K562 (cell line): ENCODE results near the gene IRF4.

ENCODE experiments used
- ARHGAP35 ChIP-seq: fragments of 450-650 bp; IDR thresholded peaks from 2 replicates; pipeline ENCODE4 v1.6.1; 2018; ENCODE audit not compliant: partially characterized antibody
- ARNT ChIP-seq, 2 experiments: fragments of 450-650 bp; IDR thresholded peaks; 2 replicates each; pipeline ENCODE4 v1.6.1; 2016; ENCODE audit warnings: mild to moderate bottlenecking in 1 of 2
- CCNT2 ChIP-seq: IDR thresholded peaks from 2 replicates; pipeline ENCODE4 v1.6.1; 2011; ENCODE audit warnings: borderline replicate concordance, low read depth, mild to moderate bottlenecking, moderate library complexity, mixed read lengths, low read length; ENCODE audit not compliant: insufficient read length; ENCODE audit errors: extremely low read depth
- FOXK2 ChIP-seq, 2 experiments: fragments of 450-650 bp; IDR thresholded peaks in 1 of 2; conservative IDR thresholded peaks in 1 of 2; 2 replicates each; pipeline ENCODE4 v1.6.1; 2016; ENCODE audit warnings: low read depth in 2 of 2, mild to moderate bottlenecking in 1 of 2
- FOXM1 ChIP-seq, 2 experiments: fragments of 450-650 bp in 1 of 2; sonication (generic) in 1 of 2; formaldehyde crosslinking in 1 of 2; IDR thresholded peaks; 2 replicates each; pipeline versions ENCODE4 v1.6.1 to v1.9.0; 2017 to 2022; ENCODE audit warnings: low read depth in 2 of 2, mild to moderate bottlenecking in 2 of 2, missing genetic modification reagents in 1 of 2, moderate library complexity in 1 of 2
- HDAC2 ChIP-seq: fragments of 450-650 bp; IDR thresholded peaks from 2 replicates; pipeline ENCODE4 v1.6.1; 2016; ENCODE audit warnings: mild to moderate bottlenecking
- MEF2A ChIP-seq: IDR thresholded peaks from 2 replicates; pipeline ENCODE4 v1.6.1; 2011; ENCODE audit warnings: low read depth, mild to moderate bottlenecking, low read length, moderate library complexity; ENCODE audit not compliant: control insufficient read depth
- TF ChIP-seq, protein P1 (sequence below), 3 experiments: IDR thresholded peaks in 2 of 3; conservative IDR thresholded peaks in 1 of 3; 2 replicates each; pipeline ENCODE4 v1.5.1; 2011 to 2012; ENCODE audit warnings: low read length in 3 of 3, mild to moderate bottlenecking in 3 of 3, control low read depth in 2 of 3, improper control_type of control experiment in 1 of 3, inconsistent platforms in 1 of 3, low read depth in 1 of 3, mixed read lengths in 1 of 3, moderate library complexity in 1 of 3; ENCODE audit not compliant: insufficient read depth in 2 of 3
- TF ChIP-seq, protein P2 (sequence below): sonication (generic); formaldehyde crosslinking; IDR thresholded peaks from 2 replicates; pipeline ENCODE4 v1.8.1; 2023; ENCODE audit warnings: mild to moderate bottlenecking, missing genetic modification reagents
- TF ChIP-seq, protein P3 (sequence below): fragments of 250-450 bp; sonication (Bioruptor Pico); IDR thresholded peaks from 2 replicates; pipeline ENCODE4 v1.8.0; 2021; ENCODE audit warnings: borderline replicate concordance, mild to moderate bottlenecking, moderate library complexity; ENCODE audit not compliant: poor library complexity, severe bottlenecking

DNA sequence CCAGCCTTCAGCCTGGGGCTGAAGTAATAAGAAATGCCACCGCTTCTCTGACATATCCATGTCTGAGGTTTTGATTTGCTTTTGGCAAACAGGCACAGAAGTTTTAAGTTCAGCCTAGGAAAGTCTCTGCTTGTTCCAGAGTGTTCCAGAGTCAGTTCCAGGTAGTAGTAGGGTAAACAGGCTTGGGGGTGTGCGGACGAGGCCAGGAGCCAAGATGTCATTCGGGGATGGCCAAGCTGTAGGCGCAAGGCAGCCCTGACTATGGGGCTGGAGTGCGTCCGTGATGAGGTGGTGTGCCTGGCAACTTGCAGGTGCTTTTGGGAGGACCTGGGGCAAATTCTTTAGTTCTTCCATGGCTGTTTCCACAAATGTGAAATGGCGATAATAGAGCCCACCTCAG is 60.3 kb downstream of the IRF4 start:
- no peak for TF ChIP-seq HDAC2
- no peak for TF ChIP-seq ARHGAP35
- TF ChIP-seq, protein P1, sequence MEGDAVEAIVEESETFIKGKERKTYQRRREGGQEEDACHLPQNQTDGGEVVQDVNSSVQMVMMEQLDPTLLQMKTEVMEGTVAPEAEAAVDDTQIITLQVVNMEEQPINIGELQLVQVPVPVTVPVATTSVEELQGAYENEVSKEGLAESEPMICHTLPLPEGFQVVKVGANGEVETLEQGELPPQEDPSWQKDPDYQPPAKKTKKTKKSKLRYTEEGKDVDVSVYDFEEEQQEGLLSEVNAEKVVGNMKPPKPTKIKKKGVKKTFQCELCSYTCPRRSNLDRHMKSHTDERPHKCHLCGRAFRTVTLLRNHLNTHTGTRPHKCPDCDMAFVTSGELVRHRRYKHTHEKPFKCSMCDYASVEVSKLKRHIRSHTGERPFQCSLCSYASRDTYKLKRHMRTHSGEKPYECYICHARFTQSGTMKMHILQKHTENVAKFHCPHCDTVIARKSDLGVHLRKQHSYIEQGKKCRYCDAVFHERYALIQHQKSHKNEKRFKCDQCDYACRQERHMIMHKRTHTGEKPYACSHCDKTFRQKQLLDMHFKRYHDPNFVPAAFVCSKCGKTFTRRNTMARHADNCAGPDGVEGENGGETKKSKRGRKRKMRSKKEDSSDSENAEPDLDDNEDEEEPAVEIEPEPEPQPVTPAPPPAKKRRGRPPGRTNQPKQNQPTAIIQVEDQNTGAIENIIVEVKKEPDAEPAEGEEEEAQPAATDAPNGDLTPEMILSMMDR (IDR thresholded peaks at IDR 0.05 in 2 of 3, conservative IDR thresholded peaks at IDR 0.05 in 1 of 3; ENCODE audit: insufficient read depth in 2 of 3, low read depth in 1 of 3, low read length in 3 of 3) = no peak
- TF ChIP-seq, protein P2, sequence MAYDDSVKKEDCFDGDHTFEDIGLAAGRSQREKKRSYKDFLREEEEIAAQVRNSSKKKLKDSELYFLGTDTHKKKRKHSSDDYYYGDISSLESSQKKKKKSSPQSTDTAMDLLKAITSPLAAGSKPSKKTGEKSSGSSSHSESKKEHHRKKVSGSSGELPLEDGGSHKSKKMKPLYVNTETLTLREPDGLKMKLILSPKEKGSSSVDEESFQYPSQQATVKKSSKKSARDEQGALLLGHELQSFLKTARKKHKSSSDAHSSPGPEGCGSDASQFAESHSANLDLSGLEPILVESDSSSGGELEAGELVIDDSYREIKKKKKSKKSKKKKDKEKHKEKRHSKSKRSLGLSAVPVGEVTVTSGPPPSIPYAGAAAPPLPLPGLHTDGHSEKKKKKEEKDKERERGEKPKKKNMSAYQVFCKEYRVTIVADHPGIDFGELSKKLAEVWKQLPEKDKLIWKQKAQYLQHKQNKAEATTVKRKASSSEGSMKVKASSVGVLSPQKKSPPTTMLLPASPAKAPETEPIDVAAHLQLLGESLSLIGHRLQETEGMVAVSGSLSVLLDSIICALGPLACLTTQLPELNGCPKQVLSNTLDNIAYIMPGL (CRISPR knock-in tag) = no peak
- no peak for TF ChIP-seq FOXK2 (conservative IDR thresholded peaks at IDR 0.05 in 1 of 2, IDR thresholded peaks at IDR 0.05 in 1 of 2; ENCODE audit: low read depth in 2 of 2)
- no peak for TF ChIP-seq CCNT2
- TF ChIP-seq MEF2A = no peak
- TF ChIP-seq FOXM1 (IDR thresholded peaks at IDR 0.05; ENCODE audit: low read depth) = no peak
- TF ChIP-seq FOXM1 (CRISPR knock-in tag; IDR thresholded peaks at IDR 0.05; ENCODE audit: low read depth) = no peak
- TF ChIP-seq, protein P3, sequence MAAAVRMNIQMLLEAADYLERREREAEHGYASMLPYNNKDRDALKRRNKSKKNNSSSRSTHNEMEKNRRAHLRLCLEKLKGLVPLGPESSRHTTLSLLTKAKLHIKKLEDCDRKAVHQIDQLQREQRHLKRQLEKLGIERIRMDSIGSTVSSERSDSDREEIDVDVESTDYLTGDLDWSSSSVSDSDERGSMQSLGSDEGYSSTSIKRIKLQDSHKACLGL (CRISPR knock-in tag) = no peak
- TF ChIP-seq ARNT (IDR thresholded peaks at IDR 0.05) = no peak
